GM21447 (cell line): ENCODE results near the gene HPS5.
A peak's percentile ranks its signal among the peaks of the same experiment; 100 is the strongest.
"Not testable (repeated sequence)": the region's sequence is repeated elsewhere in the genome, so short reads cannot be mapped to it uniquely, and the experiment has no call there.

ENCODE experiments used
- ATAC-seq: cut with Tn5 transposase; IDR thresholded peaks from one replicate; pipeline ENCODE4 v1.9.1; 2021; ENCODE audit not compliant: unreplicated experiment

Gene HPS5

GRCh38 chr11:18321969-18322711 lies at the start of gene HPS5, which contains the start of gene GTF2H1:
HPS5 (minus strand) TSS chr11:18322140; CDS start chr11:18317858, 4,282 bp downstream.
GTF2H1 (plus strand) TSS chr11:18322567; CDS start chr11:18333075, 10,508 bp downstream.
- ATAC-seq: peak; percentile 86

- ATAC-seq: no peak
These were observed 49.3 kb upstream of the HPS5 start for GRCh38 chr11:18371279-18371678.

- ATAC-seq: no peak
These were observed 47.5 kb upstream of the HPS5 start for GRCh38 chr11:18369398-18369797.

GRCh38 chr11:18368221-18368620 lies 46.3 kb upstream of the HPS5 start:
- no peak for ATAC-seq

- no peak for ATAC-seq
These were observed 45.5 kb upstream of the HPS5 start for GRCh38 chr11:18367431-18367830.

- ATAC-seq: no peak
These were observed 44.3 kb upstream of the HPS5 start for GRCh38 chr11:18366286-18366685.

- ATAC-seq: no peak
These were observed 43.8 kb upstream of the HPS5 start for GRCh38 chr11:18365741-18366140.

- ATAC-seq: no peak
These were observed 42.6 kb upstream of the HPS5 start for GRCh38 chr11:18364495-18365073.

- ATAC-seq: no peak
These were observed 39.2 kb upstream of the HPS5 start for GRCh38 chr11:18361154-18361553.

- ATAC-seq: no peak
These were observed 36.7 kb upstream of the HPS5 start for GRCh38 chr11:18358646-18359045.

- no peak for ATAC-seq
These were observed 30.6 kb upstream of the HPS5 start for GRCh38 chr11:18352581-18352980.

GRCh38 chr11:18347471-18348125 lies 25.7 kb upstream of the HPS5 start:
- ATAC-seq: no peak

- no peak for ATAC-seq
These were observed 11.0 kb upstream of the HPS5 start for GRCh38 chr11:18332891-18333290.

- no peak for ATAC-seq
These were observed 10.4 kb upstream of the HPS5 start for GRCh38 chr11:18332302-18332701.

GRCh38 chr11:18330921-18331320 lies 9.0 kb upstream of the HPS5 start:
- no peak for ATAC-seq

GRCh38 chr11:18329196-18329870 lies 7.4 kb upstream of the HPS5 start:
- ATAC-seq: peak; percentile 75

GRCh38 chr11:18324381-18324780 lies 2.4 kb upstream of the HPS5 start:
- no peak for ATAC-seq

GRCh38 chr11:18323881-18324280 lies 1.9 kb upstream of the HPS5 start:
- not testable (repeated sequence) for ATAC-seq

GRCh38 chr11:18322818-18323570 lies 1.1 kb upstream of the HPS5 start:
- ATAC-seq: no peak

- ATAC-seq: no peak
These were observed 367 bp downstream of the HPS5 start for GRCh38 chr11:18321578-18321968.

- no peak for ATAC-seq
These were observed 1.3 kb downstream of the HPS5 start for GRCh38 chr11:18320617-18321016.
